ENCODE measurements around the gene SGSH.

GRCh38 chr17:80213643-80213975, 6.5 kb downstream of the SGSH start:
- no peak for TF ChIP-seq CTCF (optimal IDR thresholded peaks at IDR 0.05 in 1 of 3, IDR thresholded peaks at IDR 0.05 in 1 of 3, conservative IDR thresholded peaks at IDR 0.05 in 1 of 3; ENCODE audit: extremely low read depth in 1 of 3, insufficient read depth in 2 of 3, low read length in 3 of 3)
- TF ChIP-seq EZH2 (IDR thresholded peaks at IDR 0.05; ENCODE audit: low read length) = no peak
